ENCODE data around the gene SPRED2.

DNA sequence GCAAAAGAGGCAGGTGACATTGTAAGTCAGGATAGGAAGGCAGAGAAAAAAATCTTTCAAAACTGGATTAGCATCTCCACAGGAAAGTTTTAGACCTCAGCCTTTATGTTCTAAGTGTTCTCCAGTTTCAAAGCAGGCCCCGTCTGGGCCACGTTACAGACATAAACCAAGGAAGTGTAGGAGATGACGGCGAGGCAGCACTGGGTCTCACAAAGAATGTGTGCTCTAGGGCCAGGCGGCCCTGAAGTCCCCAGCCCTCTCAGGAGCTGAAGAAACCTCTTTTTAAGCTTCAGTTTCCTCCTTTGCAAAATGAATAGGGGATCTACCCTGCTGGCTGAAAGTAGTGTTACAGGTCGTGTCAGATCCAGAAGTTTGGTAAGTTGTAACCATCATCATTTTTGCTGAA is 81.7 kb downstream of the SPRED2 start:
- TF ChIP-seq, protein P1, sequence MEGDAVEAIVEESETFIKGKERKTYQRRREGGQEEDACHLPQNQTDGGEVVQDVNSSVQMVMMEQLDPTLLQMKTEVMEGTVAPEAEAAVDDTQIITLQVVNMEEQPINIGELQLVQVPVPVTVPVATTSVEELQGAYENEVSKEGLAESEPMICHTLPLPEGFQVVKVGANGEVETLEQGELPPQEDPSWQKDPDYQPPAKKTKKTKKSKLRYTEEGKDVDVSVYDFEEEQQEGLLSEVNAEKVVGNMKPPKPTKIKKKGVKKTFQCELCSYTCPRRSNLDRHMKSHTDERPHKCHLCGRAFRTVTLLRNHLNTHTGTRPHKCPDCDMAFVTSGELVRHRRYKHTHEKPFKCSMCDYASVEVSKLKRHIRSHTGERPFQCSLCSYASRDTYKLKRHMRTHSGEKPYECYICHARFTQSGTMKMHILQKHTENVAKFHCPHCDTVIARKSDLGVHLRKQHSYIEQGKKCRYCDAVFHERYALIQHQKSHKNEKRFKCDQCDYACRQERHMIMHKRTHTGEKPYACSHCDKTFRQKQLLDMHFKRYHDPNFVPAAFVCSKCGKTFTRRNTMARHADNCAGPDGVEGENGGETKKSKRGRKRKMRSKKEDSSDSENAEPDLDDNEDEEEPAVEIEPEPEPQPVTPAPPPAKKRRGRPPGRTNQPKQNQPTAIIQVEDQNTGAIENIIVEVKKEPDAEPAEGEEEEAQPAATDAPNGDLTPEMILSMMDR (IDR thresholded peaks at IDR 0.05): peak; percentile 22 to 49 (median 29)
- TF ChIP-seq EP300 (IDR thresholded peaks at IDR 0.05; ENCODE audit: low read depth): no peak
